GM06990 (cell line): ENCODE measurements around the gene TMEM92.

ENCODE experiments used
- DNase-seq: peaks from one replicate; pipeline ENCODE4 v3.0.0-alpha.2; 2011; ENCODE audit not compliant: insufficient read length; ENCODE audit errors: extremely low read depth
- H3K27me3 ChIP-seq: replicated peaks from 2 replicates; pipeline ENCODE4 v1.6.0; 2011; ENCODE audit warnings: low read length; ENCODE audit not compliant: control insufficient read depth, insufficient read depth
- H3K36me3 ChIP-seq: 2 replicates; pipeline ENCODE4 v1.5.1; 2011; ENCODE audit warnings: low read length; ENCODE audit not compliant: control insufficient read depth, insufficient read depth
- H3K4me3 ChIP-seq: replicated peaks from 2 replicates; pipeline ENCODE4 v1.5.1; 2011; ENCODE audit warnings: low read depth, mild to moderate bottlenecking, control low read depth, low read length
- TF ChIP-seq, protein P1 (sequence below): IDR thresholded peaks from 2 replicates; pipeline ENCODE4 v1.5.1; 2011; ENCODE audit warnings: low read length, control low read depth, mild to moderate bottlenecking, inconsistent platforms; ENCODE audit not compliant: insufficient read depth, poor library complexity, severe bottlenecking

The TMEM92 gene

GRCh38 chr17:50274142-50274896 is at the start of gene TMEM92:
Gene TMEM92, plus strand, starts transcription at chr17:50274466. Its CDS starts 36 bp downstream, at chr17:50274502.
- Histone ChIP-seq H3K36me3 (no peaks in the 10 kb centered on the region), H3K4me3 (0 out of 2 replicates have a peak within 1 kb of the TSS, but pooled peaks have one; percentile 8), H3K27me3 (no peaks in the 10 kb centered on the region; the same call in 1 of the 2 replicates)
- no peak for DNase-seq
- TF ChIP-seq, protein P1, sequence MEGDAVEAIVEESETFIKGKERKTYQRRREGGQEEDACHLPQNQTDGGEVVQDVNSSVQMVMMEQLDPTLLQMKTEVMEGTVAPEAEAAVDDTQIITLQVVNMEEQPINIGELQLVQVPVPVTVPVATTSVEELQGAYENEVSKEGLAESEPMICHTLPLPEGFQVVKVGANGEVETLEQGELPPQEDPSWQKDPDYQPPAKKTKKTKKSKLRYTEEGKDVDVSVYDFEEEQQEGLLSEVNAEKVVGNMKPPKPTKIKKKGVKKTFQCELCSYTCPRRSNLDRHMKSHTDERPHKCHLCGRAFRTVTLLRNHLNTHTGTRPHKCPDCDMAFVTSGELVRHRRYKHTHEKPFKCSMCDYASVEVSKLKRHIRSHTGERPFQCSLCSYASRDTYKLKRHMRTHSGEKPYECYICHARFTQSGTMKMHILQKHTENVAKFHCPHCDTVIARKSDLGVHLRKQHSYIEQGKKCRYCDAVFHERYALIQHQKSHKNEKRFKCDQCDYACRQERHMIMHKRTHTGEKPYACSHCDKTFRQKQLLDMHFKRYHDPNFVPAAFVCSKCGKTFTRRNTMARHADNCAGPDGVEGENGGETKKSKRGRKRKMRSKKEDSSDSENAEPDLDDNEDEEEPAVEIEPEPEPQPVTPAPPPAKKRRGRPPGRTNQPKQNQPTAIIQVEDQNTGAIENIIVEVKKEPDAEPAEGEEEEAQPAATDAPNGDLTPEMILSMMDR, result no peak

DNA sequence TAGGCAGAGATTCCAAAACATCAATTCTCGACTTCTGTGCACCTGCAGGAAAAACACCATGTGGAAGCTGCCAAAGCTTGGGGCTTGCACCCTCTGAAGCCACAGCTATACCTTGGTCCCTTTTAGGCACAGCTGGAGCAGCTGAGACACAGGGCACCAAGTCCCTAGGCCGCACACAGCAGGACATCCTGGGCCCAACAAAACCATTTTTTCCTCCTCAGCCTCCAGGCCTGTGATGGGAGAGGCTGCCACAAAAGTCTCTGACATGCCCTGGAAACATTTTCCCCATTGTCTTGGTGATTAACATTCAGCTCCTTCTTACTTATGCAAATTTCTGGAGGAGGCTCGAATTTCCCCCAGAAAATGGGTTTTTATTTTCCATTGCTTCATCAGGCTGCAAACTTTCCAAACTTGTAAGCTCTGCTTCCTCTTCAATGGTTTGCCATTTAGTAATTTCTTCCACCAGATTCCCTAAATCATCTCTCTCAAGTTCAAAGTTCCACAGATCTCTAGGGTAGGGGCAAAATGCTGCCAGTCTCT is 48.5 kb upstream of the TMEM92 start:
- TF ChIP-seq, protein P1, result no peak
- no peak for DNase-seq
- no peaks in the 10 kb centered on the region for H3K27me3 ChIP-seq
- no peak overlapping the region for H3K4me3 ChIP-seq
- H3K36me3 ChIP-seq, result no peaks in the 10 kb centered on the region

DNA sequence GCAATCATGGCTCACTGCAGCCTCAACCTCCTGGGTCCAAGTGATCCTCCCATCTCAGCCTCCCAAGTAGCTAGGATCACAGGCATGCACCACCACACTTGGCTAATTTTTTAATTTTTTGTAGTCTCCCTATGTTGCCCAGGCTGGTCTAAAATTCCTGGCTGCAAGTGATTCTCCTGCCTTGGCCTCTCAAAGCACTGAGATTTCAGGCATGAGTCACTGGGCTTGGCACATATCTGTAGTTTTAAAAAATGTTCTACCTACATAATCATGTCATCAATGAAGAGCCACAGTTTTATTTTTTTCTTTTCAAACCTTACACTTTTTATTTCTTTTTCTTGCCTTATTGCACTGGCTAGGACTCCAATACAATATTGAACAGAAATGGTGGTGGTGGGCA is 39.7 kb upstream of the TMEM92 start:
- no peaks in the 10 kb centered on the region; the same call in 1 of the 2 replicates for H3K27me3 ChIP-seq
- TF ChIP-seq, protein P1, result no peak
- H3K36me3 ChIP-seq, result no peaks in the 10 kb centered on the region
- no peak for DNase-seq
- H3K4me3 ChIP-seq, result no peak overlapping the region

DNA sequence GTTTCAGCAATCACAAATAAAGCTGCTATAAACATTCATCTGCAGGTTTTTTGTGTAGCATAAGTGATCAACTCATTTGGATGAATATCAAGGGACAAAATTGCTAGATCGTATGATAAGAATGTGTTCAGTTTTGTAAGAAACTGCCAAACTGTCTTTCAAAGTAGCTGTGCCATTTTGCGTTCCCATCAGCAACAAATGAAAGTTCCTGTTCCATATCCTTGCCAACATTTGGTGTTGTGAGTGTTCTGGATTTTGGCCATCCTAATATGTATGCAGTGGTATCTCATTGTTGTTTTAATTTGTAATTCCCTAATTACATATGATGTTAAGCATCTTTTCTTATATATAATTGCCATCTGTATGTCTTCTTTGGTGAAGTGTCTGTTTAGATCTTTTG is 36.4 kb upstream of the TMEM92 start:
- TF ChIP-seq, protein P1, result no peak
- Histone ChIP-seq H3K27me3 (no peaks in the 10 kb centered on the region; the same call in 1 of the 2 replicates), H3K4me3 (no peak overlapping the region), H3K36me3 (no peaks in the 10 kb centered on the region)
- no peak for DNase-seq

- H3K4me3 ChIP-seq, result no peak overlapping the region
- H3K36me3 ChIP-seq, result no peaks in the 10 kb centered on the region
- TF ChIP-seq, protein P1, result no peak
- no peak for DNase-seq
- no peaks in the 10 kb centered on the region; the same call in 1 of the 2 replicates for H3K27me3 ChIP-seq
Observed at GRCh38 chr17:50238601-50239280, 35.5 kb upstream of the TMEM92 start.
